SK-N-MC (cell line): ENCODE measurements around the gene ATP1A1.

Source experiments
- EZH2 ChIP-seq: fragments of 200-600 bp; sonication (generic); IDR thresholded peaks from one replicate; pipeline ENCODE4 v1.6.1; 2017; ENCODE audit warnings: antibody characterized with exemption
- FOXP2 ChIP-seq: optimal IDR thresholded peaks from 2 replicates; pipeline ENCODE3; 2011; ENCODE audit warnings: mild to moderate bottlenecking, moderate library complexity; ENCODE audit not compliant: insufficient read depth; ENCODE audit errors: extremely low read length, control extremely low read depth
- POLR2AphosphoS5 ChIP-seq: IDR thresholded peaks from 2 replicates; pipeline ENCODE4 v1.6.1; 2012; ENCODE audit warnings: mild to moderate bottlenecking, low read depth, low read length, borderline replicate concordance

DNA sequence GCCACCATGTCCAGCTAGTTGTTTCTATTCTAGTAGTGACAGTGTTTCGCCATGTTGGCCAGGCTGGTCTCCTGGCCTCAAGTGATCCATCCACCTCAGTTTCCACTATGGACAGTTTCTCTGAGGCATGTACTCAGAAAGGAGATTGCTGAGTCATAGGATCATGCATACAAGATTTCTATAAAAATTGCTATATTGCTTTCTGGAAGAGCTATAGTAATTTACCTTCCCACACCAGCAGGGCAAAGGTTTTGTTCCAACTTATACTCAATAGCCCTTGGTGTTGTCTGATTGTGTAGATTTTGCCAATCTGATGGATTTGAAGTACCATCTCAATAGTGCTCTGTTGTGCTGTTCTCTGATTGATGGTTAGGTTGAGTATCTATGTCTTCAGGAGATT lies 15.6 kb upstream of the ATP1A1 start:
- TF ChIP-seq POLR2AphosphoS5 (no peak), EZH2 (no peak), FOXP2 (no peak)
